Stimulated activated naive CD4-positive, alpha-beta T cell treated with Interleukin-2 at 50 U/mL for 16 hours (primary cell): Measurements from ENCODE around the gene WDR44.
"Not testable (repeated sequence)": the region's sequence is repeated elsewhere in the genome, so short reads cannot be mapped to it uniquely, and the experiment has no call there.

Experiments used
- DNase-seq: peaks from one replicate; lab custom pipeline; 2025; lab: John Stamatoyannopoulos, UW

The WDR44 gene

GRCh38 chrX:118345464-118346257 is at the start of gene WDR44:
WDR44 (plus strand) TSS chrX:118346106; CDS start chrX:118346504, 398 bp downstream.
- peak; percentile 91 for DNase-seq

GRCh38 chrX:118305827-118306226 is 40.1 kb upstream of the WDR44 start:
- not testable (repeated sequence) for DNase-seq

GRCh38 chrX:118315529-118315928 is 30.4 kb upstream of the WDR44 start:
- DNase-seq, result no peak

GRCh38 chrX:118324588-118324987 is 21.3 kb upstream of the WDR44 start:
- DNase-seq, result no peak

- DNase-seq, result no peak
Observed at GRCh38 chrX:118325453-118325852, 20.5 kb upstream of the WDR44 start.

- DNase-seq, result no peak
Observed at GRCh38 chrX:118329175-118329574, 16.7 kb upstream of the WDR44 start.

- no peak for DNase-seq
Observed at GRCh38 chrX:118337687-118338086, 8.2 kb upstream of the WDR44 start.

- DNase-seq, result no peak
Observed at GRCh38 chrX:118338930-118339329, 7.0 kb upstream of the WDR44 start.

GRCh38 chrX:118345045-118345463 is 852 bp upstream of the WDR44 start:
- no peak for DNase-seq

GRCh38 chrX:118346258-118347094 is 570 bp downstream of the WDR44 start:
- DNase-seq, result peak; percentile 42

GRCh38 chrX:118347131-118347530 is 1.2 kb downstream of the WDR44 start:
- no peak for DNase-seq

GRCh38 chrX:118347736-118348135 is 1.8 kb downstream of the WDR44 start:
- DNase-seq, result no peak

- no peak for DNase-seq
Observed at GRCh38 chrX:118348186-118348810, 2.4 kb downstream of the WDR44 start.

- DNase-seq, result no peak
Observed at GRCh38 chrX:118349188-118349587, 3.3 kb downstream of the WDR44 start.

GRCh38 chrX:118350221-118350620 is 4.3 kb downstream of the WDR44 start:
- DNase-seq, result no peak

- DNase-seq, result no peak
Observed at GRCh38 chrX:118350706-118351105, 4.8 kb downstream of the WDR44 start.

GRCh38 chrX:118352566-118352965 is 6.7 kb downstream of the WDR44 start:
- no peak for DNase-seq

GRCh38 chrX:118353081-118353850 is 7.4 kb downstream of the WDR44 start:
- DNase-seq, result no peak

GRCh38 chrX:118355225-118355920 is 9.5 kb downstream of the WDR44 start:
- DNase-seq, result no peak

GRCh38 chrX:118356154-118356701 is 10.3 kb downstream of the WDR44 start:
- DNase-seq, result no peak
